ENCODE data around the gene GAK. TPM values are rescaled to one million over a fixed set of nuclear protein-coding genes. Genes with fewer than 3 reads are reported as not detected.
"Not testable (repeated sequence)": the region's sequence is repeated elsewhere in the genome, so short reads cannot be mapped to it uniquely, and the experiment has no call there.

Gene GAK
- polyA plus RNA-seq, 1 donor from 2014 or later = 58.8 TPM

- Histone ChIP-seq H3K79me2 (replicated peaks; ENCODE audit: insufficient read depth, low read length) (peaks cover 40% of the 10 kb centered on the region), H3K27ac (ENCODE audit: low read length) (no peak overlapping the region), H4K20me1 (ENCODE audit: insufficient read depth) (no peaks in the 10 kb centered on the region), H3K4me3 (ENCODE audit: low read length) (peak overlapping the region; percentile 79), H3K9me3 (ENCODE audit: low read length) (no peaks in the 10 kb centered on the region), H3K27me3 (ENCODE audit: insufficient read depth, low read depth, low read length) (no peaks in the 10 kb centered on the region), H2AFZ (ENCODE audit: low read depth, low read length) (no peak overlapping the region), H3K9ac (ENCODE audit: low read length) (no peak overlapping the region), H3K9me2 (ENCODE audit: insufficient read depth, low read length) (no peaks in the 10 kb centered on the region), H3F3A (ENCODE audit: insufficient read depth, low read length, poor library complexity, severe bottlenecking) (no peaks in the 10 kb centered on the region), H3K36me3 (ENCODE audit: insufficient read depth, low read length) (no peaks in the 10 kb centered on the region), H3K4me2 (ENCODE audit: low read length) (no peak overlapping the region)
- TF ChIP-seq POLR2AphosphoS5 (IDR thresholded peaks at IDR 0.05) (no peak), EZH2 (IDR thresholded peaks at IDR 0.05; ENCODE audit: borderline replicate concordance, insufficient read depth, low read length, poor library complexity, severe bottlenecking) (no peak), REST (IDR thresholded peaks at IDR 0.05; ENCODE audit: borderline replicate concordance) (no peak), TAF1 (IDR thresholded peaks at IDR 0.05; ENCODE audit: low read depth) (no peak)
These were observed 2.0 kb downstream of the GAK start for GRCh38 chr4:930028-930551.

GRCh38 chr4:929096-929765 is 2.9 kb downstream of the GAK start:
- Histone ChIP-seq H3K9ac (ENCODE audit: low read length) (no peak overlapping the region), H3F3A (ENCODE audit: insufficient read depth, low read length, poor library complexity, severe bottlenecking) (no peaks in the 10 kb centered on the region), H3K4me3 (ENCODE audit: low read length) (no peak overlapping the region), H3K4me2 (ENCODE audit: low read length) (no peak overlapping the region), H3K27me3 (ENCODE audit: insufficient read depth, low read depth, low read length) (no peaks in the 10 kb centered on the region), H3K36me3 (ENCODE audit: insufficient read depth, low read length) (no peaks in the 10 kb centered on the region), H3K27ac (ENCODE audit: low read length) (no peak overlapping the region), H3K9me2 (ENCODE audit: insufficient read depth, low read length) (no peaks in the 10 kb centered on the region), H3K9me3 (ENCODE audit: low read length) (no peaks in the 10 kb centered on the region), H3K79me2 (replicated peaks; ENCODE audit: insufficient read depth, low read length) (peaks cover 40% of the 10 kb centered on the region), H2AFZ (ENCODE audit: low read depth, low read length) (no peak overlapping the region), H4K20me1 (ENCODE audit: insufficient read depth) (no peaks in the 10 kb centered on the region)
- no peak for TF ChIP-seq MXI1 (conservative IDR thresholded peaks at IDR 0.05; ENCODE audit: poor library complexity, severe bottlenecking)
- TF ChIP-seq REST (IDR thresholded peaks at IDR 0.05; ENCODE audit: borderline replicate concordance) = no peak
- no peak for TF ChIP-seq TAF1 (IDR thresholded peaks at IDR 0.05; ENCODE audit: low read depth)
- TF ChIP-seq EP300 (conservative IDR thresholded peaks at IDR 0.05; ENCODE audit: poor library complexity, severe bottlenecking) = no peak
- TF ChIP-seq RAD21 (conservative IDR thresholded peaks at IDR 0.05) = no peak
- TF ChIP-seq SMC3 (conservative IDR thresholded peaks at IDR 0.05; ENCODE audit: poor library complexity) = no peak
- no peak for TF ChIP-seq CTCF (IDR thresholded peaks at IDR 0.05; ENCODE audit: poor library complexity, severe bottlenecking)

GRCh38 chr4:927566-927965 is 4.5 kb downstream of the GAK start:
- H3F3A ChIP-seq (ENCODE audit: insufficient read depth, low read length, poor library complexity, severe bottlenecking); H3K36me3 ChIP-seq (ENCODE audit: insufficient read depth, low read length); H3K9ac ChIP-seq (ENCODE audit: low read length); H3K27me3 ChIP-seq (ENCODE audit: insufficient read depth, low read depth, low read length); H3K4me2 ChIP-seq (ENCODE audit: low read length); H3K9me2 ChIP-seq (ENCODE audit: insufficient read depth, low read length); H4K20me1 ChIP-seq (ENCODE audit: insufficient read depth); H3K9me3 ChIP-seq (ENCODE audit: low read length); H2AFZ ChIP-seq (ENCODE audit: low read depth, low read length); H3K4me3 ChIP-seq (ENCODE audit: low read length); H3K27ac ChIP-seq (ENCODE audit: low read length): not testable (repeated sequence)
- peaks cover 40% of the 10 kb centered on the region for H3K79me2 ChIP-seq (replicated peaks; ENCODE audit: insufficient read depth, low read length)
